HG03439 (cell line): ENCODE measurements around the gene SRMS.
"Not testable (repeated sequence)": the region's sequence is repeated elsewhere in the genome, so short reads cannot be mapped to it uniquely, and the experiment has no call there.

Experiments
- ATAC-seq: cut with Tn5 transposase; IDR thresholded peaks from one replicate; pipeline ENCODE4 v1.9.1; 2021; ENCODE audit warnings: mild to moderate bottlenecking, moderate library complexity; ENCODE audit not compliant: unreplicated experiment

The SRMS gene

DNA sequence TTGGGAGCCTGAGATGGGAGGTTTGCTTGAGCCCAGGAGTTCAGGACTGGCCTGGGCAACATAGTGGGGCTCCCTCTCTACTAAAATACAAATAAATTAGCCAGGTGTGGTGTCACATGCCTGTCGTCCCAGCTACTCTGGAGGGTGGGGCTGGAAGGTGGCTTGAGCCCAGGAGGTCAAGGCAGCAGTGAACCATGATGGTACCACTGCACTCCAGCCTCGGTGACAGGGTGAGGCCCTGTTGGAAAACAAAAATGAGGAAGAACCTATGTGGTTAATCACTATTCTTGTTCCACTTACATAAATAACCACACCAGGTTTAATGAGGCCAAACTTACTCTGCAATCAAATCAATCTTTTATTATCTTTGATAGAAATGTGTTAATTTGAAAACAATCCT lies 21.6 kb downstream of the SRMS start:
- ATAC-seq: no peak

DNA sequence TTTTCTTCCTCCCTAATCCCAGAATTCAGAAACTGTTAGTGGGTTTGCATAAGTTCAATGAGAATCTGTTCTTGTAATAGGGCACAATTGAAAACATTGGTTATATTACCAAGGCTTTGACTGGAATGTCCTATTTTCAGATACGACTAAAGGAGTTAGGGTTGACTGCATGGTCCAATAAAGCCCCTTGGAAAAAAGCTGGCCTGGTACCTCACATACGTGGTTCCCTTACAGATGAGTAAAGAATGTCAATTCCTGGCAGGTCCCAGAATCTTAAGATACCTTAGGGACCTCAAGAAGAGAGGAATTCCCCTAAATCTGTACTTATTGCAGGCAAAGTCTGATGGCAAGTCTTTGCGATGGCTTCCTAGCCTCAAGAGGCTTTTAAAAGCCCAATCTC lies 22.4 kb downstream of the SRMS start:
- no peak for ATAC-seq

DNA sequence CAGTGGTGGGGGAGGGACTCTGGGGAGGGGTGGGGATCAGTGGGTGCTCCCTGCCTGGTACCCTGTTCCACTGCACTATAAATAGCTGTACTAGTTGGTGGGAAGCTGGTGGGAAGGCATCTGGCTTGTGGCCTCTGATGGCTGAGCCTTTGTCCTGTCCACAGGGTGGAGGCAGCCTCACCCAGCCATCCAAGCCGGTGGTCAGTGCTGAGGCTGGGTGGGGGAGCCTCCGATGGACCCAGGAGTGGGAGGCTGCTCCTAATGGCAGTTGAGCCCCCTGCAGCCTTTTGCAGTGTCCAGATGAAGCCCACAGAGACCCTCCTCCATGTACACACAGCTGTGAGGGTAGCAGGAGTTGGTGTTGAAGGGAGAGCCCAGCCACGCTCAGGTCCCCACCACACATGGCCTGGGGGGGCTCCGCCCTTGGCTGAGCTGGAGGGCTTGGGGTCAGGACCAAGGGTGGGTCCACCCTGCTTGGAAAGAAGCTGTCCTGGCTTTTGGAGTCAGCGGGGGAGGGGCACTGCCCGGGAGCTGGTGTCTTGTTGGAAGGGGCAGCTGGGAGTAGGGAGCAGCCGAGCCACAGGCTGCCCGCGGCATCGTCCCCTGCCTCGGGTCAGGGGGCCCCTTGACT lies 24.5 kb downstream of the SRMS start:
- ATAC-seq: no peak

DNA sequence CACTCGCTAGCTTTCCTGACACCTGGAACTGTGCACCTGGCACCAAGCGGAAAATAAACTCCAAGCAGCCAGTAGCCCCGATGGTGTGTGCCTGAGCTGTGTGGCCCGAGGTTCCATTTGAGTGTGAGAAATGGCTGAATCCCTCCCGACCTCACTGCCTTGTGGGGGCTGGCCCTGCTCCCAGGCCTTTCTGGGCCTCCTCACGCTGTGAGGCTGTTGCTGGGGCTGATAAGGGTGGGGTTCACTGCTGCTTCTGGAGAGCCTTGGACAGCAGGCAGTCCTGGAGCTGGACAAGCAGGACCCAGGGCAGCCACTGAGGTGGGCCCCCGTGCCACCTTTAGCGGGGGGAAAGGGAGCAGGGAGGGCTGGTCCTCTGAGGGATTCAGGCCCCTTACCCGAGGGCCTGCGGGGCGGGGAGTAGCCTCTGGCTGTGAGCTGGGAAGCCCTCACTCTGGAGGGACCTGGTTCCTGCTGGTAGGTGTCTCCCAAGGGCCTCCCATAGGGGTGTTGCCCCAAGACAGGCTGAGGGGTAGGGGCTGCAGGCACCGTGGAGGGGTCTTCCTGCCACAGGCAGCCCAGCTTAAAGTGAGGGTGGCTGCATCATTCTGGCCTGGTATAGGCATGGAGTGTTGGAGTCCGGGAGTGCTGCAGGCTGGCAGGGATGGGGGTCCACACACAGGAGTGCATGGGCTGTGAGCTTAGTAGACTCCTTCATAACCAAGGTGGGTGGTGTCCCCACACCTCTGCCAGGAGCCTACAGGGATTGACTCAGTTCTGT lies 25.3 kb downstream of the SRMS start:
- ATAC-seq: no peak

DNA sequence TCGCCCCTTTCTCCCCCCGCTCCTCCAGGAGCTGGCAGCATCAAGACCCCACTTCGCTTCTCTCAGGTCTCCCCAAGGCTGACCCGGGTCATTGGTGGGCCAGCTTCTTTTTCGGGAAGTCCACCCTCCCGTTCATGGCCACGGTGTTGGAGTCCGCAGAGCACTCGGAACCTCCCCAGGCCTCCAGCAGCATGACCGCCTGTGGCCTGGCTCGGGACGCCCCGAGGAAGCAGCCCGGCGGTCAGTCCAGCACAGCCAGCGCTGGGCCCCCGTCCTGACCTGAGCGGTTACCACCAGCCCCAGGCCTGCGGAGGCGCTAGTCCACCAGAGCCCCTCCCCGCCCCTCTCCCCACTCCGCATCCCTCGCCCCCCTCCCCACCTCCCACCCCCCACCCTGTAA lies 25.9 kb downstream of the SRMS start:
- ATAC-seq: no peak

DNA sequence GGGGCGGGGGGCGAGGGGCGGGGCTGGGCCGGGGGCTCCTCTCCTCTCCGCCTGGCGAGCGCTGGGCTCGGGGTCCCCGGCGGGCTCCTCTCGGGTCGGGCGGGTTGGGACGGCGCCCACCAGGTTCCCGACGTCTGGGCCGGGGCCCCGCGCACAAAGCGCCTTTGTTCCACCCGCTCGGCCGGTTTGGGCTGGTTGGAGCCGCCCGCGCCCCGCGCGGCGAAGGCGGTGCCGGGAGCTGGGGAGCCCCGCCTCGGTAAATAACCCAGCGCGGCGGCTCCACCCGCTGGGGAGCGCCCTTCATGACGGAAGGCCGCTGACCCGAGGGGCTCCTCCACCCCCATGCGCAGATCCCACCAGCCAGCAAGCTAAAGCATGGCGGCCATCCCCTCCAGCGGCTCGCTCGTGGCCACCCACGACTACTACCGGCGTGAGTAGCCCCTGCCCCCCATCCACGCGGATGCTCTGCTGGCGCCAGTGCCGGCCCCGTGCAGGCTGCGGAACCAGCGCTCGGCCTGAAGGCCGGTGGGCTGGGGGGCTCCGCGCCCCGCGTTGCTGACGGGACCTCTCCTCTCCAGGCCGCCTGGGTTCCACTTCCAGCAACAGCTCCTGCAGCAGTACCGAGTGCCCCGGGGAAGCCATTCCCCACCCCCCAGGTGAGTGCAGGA lies 26.5 kb downstream of the SRMS start:
- ATAC-seq: peak; percentile 44

DNA sequence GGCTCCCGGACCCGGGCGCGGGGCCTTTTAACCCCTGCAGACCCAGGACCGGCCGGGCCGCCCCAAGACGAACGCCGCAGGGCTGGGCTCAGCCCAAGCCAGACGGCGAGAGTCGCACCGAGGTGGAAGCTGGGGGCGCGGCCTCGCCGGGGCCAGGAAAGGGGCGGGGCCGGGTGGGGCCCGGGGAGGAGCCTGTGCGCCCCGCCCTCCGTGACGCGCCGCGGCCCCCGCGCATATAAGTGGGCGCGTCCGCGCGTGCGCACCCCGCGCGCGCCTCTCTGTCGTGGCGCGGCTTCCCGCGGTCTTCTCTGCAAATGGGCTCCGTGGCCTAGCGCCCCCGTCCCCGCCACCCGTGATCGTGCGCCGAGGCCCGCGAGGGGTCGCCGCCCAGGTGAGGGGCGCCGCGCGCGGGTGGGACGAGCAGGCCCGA lies 27.0 kb downstream of the SRMS start, which contains the start of gene PPDPF:
Gene PPDPF (plus strand): TSS at position 262 of the 430 bp plus-strand sequence. CDS start 544 bp downstream, outside the sequence.
- ATAC-seq: peak; percentile 63

DNA sequence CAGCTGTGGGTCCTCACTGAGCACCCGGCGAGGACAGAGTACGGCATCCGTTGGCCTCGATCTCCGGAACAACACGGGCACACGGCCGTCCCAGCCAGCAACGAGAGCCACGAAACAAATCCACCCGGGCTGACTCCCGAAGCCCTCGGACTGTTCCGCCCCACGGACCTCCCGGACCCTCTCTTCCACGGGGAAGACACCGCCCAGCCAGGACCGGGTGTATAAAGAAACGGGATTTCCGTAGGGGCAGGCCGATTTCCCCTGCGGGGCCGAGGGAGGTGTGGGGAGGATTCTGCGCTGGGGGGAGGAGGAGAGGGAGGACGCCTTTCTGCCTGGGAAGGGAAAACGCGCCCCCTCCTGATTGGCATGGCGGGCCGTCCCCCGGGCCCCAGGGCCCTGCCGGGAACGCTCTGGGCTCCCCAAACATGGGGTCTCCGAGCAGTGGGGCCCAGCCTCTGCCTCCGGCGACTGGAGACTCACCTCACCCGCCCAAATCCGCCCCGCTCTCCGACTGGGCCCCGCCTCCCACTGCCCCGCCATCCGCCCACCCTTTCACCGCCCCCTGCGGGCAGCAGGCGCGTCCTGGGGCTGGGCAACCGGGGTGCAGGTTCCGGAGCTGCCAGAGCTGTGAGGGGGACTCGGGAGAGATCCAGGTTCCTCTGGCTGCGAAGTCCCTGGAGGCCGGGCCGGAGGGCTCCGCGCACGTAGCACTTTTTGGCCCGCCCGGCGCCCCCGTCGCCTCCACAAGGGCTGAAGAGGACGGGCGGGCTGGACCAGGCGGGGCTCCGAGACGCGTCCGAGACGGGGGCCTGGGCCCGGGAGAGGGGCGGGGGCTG lies 27.7 kb downstream of the SRMS start:
- peak; percentile 46 for ATAC-seq

DNA sequence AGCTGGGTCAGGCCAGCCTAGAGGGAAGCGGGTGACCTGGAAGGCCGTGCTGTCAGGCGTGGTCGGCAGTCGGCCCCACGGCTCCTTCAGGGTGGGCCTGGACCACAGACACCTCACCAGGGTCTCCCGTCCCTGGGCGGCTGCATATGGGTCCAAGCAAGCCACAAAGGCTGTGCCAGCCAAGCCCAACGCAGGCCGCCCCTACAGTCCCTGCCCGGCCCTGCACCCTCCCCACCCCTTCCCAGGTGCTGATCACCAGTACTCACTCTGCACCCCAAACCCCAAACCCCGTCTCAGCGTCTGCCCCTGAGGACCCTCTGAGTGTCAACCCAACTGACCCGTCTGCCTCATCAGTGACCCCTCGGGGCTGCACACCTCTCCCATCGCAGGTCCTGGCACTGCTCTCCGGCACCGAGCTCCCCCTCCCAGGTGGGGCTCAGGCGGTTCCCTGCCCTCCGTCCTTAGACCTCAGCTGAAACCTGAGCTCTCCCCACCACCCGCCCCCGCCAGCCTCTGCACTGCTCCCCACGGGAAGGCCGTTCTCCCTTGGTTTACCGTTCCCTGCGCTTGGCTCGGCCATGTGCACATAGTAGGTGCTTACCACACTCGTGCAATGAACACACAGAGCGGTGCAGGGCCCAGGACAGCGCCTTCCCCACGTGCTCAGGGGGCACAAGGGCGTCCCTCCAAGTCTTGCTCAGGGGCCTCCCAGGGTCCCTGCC lies 28.4 kb downstream of the SRMS start:
- no peak for ATAC-seq

DNA sequence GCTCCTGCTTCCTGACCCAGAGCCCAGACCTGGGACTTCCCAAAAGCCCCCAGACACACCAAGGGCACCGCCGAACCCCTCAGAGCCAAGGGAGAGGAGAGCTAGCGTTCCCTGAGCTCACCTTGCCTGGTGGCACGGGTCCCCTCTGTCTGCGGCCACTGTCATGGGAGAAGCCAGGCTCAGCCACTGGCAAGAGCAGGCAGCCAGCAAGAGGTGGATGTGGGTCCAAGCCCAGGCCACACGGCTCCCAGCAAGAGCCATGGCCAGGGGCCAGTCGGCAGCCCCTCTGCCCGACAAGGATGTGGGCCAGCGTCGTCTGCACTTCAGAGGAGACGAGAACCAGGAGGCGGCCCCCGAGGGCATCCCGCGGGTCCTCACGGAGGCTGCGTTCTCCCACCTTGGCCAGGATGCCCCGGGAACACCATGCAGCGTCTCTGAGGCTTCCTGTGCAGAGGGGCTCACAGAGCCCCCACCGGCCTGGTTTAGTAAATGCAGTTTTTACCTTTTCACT lies 29.1 kb downstream of the SRMS start:
- ATAC-seq: no peak

DNA sequence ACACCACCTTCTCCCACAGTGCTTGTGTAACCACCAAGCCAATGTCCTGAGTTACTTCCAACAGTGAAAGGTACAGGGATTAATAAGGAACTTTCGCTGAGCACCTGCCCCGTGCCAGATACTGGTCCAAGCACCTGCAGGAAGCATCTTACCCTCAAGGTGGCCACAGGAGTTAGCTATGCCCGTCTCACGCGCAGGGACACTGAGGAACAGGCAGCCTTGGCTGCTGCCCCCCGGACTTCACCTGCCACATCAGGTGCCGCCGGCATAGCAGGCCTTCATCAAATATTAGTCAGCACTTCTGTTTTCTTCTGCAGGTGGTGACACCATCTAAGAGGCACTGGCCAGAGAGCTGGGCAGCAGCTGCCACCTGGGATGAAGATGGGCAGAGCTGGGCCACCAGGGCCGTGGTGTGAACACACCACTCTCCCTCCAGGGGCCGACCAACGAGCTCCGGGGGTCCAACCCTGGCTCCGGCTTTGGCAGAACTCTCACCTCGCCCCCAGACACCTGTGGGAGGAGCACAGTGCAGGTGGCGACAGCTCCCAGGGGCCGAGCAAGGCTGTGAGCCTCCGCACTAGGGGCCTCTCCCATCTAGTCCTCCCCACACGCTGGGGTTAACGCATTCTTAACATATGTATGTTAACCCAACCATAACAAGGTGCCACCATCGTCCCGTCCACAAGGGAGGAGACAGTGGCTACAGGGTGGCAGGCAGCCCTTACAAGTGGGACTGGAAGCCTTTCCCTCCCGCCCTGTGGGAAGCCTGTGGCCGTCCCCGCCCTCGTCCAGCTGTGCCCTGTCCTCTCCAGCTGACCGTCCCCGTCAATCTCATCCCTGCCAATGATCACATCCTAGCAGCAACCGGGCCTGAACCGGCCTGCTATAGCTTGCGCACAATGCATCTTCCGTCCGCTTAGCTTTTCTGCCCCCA lies 29.9 kb downstream of the SRMS start:
- ATAC-seq: no peak

DNA sequence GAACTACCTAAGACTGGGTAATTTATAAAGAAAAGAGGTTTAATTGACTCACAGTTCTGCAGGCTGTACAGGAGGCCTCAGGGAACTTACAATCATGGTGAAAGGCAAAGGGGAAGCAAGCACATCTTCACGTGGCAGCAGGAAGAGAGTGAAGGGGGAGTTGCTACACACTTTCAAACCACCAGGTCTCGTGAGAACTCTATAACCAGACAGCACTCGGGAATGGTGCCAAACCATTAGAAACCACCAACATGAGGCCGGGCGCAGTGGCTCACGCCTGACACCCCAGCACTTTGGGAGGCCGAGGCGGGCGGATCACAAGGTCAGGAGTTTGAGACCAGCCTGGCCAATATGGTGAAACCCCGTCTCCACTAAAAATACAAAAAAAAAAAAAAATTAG lies 33.0 kb downstream of the SRMS start:
- not testable (repeated sequence) for ATAC-seq

DNA sequence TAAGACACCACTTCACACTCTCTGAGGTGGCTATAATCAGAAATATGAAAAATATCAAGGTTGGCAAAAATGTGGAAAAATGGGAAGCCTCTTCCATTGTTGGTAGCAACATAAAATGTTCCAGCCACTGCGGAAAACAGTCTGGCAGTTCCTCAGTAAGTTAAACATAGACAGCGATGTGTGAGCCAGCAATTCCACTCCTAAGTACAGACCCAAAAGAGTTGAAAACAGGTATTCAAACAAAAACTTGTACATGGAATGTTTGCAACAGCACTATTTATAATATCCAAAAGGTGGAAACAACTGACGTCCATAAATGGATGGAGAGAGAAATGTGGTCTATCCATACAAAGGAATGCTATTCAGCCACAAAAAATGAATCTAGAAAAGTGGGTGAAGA lies 34.3 kb downstream of the SRMS start:
- ATAC-seq: no peak

DNA sequence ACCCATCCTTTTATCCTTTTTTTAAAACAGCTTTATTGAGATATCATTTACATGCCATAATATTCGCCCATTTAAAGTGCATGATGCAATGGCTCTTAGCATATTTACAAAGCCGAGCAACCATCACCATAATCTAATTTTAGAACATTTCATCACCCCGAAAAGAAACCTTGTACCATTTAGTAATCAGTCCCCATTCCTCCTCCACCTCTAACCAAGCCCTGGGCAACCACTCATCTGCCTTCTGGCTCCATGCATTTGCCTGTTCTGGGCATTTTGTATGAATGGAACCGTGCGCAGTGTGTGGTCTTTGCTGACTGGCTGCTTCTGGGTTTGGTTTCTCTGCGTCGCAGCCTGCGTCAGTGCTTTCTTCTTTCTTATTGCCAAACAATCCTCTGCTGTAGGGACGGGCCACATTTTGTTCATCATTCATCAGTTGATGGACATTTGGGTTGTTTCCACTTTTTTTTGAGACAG lies 38.4 kb downstream of the SRMS start:
- no peak for ATAC-seq

DNA sequence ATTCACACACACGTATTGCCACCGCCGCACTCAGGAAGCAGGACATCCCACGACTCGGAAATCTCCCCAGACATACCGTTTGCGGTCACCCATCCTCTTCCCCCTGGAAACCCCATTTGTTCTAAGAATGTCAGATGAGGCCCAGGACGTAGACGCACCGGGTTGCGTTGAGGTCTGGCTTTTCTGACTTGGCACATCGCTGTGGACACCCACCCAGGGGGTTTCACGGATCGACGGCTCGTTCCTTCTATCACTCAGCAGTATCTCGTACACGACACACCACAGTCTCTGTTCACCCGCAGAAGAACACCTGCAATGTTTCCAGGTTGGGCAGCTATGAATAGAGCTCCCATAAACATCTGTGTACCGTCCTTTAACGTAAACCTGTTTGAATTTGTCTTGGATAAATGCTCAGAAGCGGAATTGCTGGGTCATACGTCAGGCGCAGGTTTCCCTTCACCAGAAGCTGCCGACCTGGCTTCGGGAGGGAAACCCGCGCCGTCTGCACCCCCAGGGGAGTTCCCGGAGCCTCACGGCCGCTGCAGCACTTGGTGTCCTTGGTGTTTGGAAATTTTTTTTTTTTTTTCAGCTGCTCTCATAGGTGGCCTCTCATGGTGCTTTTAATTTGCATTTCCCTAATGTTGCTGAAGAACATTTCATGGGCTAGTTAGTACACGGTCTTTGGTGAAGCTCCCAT lies 39.3 kb downstream of the SRMS start:
- no peak for ATAC-seq

DNA sequence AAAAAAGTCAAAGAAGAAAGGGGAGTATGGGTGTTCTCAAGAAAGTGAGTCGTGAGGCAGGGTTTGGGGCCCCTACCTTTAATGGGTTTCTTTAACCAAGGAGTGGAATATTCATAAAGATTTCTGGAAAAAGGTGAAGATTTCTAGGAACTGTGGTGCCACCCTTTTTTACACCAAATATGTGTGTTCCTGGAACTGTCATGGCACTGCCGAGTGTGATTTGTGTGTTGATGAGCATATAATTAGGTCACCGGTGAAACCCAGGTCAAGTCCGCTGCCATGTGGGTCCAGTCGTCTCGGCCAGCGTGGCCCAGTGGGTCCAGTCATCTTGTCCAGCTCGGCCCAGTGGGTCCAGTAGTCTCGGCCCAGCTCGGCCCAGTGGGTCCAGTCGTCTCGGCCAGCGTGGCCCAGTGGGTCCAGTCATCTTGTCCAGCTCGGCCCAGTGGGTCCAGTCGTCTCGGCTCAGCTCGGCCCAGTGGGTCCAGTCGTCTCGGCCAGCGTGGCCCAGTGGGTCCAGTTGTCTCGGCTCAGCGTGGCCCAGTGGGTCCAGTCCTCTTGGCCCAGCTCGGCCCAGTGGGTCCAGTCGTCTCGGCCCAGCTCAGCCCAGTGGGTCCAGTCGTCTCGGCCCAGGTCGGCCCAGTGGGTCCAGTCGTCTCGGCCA lies 40.3 kb downstream of the SRMS start:
- no peak for ATAC-seq

DNA sequence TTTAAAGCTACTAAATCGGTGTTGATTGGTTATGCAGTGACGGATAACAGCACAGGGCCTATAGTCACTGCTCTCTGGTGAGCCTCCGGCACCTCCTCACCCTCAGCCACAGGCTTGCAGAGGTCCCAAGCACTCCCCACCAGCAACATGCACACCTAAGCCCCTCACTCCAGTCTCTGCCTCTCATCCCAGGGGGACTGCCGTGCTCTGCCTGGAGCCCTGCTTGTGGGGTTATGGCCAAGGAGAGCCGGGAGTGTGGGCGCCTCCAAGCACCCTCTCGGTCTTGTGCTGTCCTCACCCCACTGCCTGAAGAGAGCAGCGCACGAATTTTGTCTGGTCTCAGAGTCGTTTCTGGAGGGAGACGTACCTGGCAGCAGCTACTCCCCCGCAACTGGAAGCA lies 41.8 kb downstream of the SRMS start:
- ATAC-seq: no peak

DNA sequence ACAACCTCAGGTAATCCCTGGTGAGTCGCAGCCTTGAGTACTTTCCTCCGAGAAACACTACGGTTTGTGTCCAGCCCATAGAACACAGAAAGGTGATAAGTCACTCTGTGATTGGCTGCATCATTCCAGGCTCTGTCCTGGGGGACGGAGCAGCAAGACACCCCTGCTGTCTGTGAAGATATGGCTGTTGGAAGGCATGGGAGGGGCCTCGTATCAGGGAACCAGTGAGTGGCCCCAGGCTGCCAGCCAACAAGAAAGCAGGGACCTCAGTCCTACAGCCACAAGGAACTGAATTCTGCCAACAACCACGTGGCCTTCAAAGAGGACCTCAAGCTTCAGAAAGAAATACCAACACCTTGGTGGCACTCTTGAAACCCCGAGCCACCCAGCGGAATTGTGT lies 42.3 kb downstream of the SRMS start:
- no peak for ATAC-seq
